GM21447 (cell line): ENCODE data around the gene RABGGTA.
A peak's percentile ranks its signal among the peaks of the same experiment; 100 is the strongest.

Experiments used
- ATAC-seq: cut with Tn5 transposase; IDR thresholded peaks from one replicate; pipeline ENCODE4 v1.9.1; 2021; ENCODE audit not compliant: unreplicated experiment

Gene RABGGTA

GRCh38 chr14:24280797-24281460, 9.5 kb upstream of the RABGGTA start:
- ATAC-seq = no peak

- peak; percentile 69 for ATAC-seq
Measured at GRCh38 chr14:24279301-24280186, 8.1 kb upstream of the RABGGTA start.

GRCh38 chr14:24278424-24278823, 7.0 kb upstream of the RABGGTA start:
- ATAC-seq = no peak

GRCh38 chr14:24277606-24278321, 6.4 kb upstream of the RABGGTA start:
- ATAC-seq = no peak

- ATAC-seq = no peak
Measured at GRCh38 chr14:24277071-24277470, 5.7 kb upstream of the RABGGTA start.

GRCh38 chr14:24274101-24274543, 2.7 kb upstream of the RABGGTA start:
- ATAC-seq = peak; percentile 50

DNA sequence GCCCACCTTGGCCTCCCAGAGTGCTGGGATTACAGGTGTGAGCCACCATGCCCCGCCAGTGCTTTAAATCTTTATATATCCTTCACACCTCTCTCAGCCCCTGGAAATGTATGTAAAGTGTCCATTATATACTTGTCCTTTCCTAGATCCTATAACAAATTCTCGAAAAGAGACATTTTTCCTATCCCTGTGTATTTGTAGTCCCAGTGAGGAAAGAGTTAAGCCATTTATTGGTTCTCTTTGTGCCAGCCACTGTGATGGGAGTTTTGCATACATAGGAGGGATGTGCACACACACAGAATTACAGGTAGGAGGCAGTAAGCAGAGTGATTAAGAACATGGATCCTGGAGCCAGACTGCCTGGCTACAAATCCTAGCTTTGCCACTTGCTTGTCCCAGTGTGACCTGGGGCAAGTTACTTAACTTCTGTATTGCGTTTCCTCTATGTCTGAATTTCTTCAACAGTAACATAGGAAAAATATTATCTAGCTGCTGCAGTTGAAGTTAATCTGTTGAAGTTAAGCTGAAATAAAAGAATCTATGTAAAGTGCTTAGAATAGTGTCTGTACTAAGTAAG, 2.1 kb upstream of the RABGGTA start:
- ATAC-seq = no peak

GRCh38 chr14:24272467-24272866, 1.1 kb upstream of the RABGGTA start:
- ATAC-seq = no peak

DNA sequence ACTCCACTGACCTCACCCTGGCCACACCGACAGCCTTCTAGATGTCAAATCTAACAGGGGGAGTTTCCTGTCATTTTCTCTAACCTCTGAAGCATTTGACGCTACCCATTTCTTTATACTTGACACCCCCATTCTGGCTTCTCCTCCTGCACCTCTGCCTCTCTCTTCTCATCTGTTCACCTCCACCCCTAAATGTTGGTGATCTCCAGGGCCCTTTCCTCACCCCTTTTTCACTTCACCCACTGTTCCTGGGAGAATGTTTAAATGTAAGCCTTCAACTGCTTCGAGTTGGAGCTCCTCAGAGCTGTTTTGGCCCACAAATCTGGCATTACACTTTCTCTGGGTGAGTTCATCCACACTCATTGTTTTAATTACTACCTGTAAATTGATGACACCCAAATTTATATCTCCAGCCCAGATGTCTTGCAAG, 452 bp upstream of the RABGGTA start:
- ATAC-seq = no peak

GRCh38 chr14:24270537-24271133, 762 bp downstream of the RABGGTA start:
- no peak for ATAC-seq

- ATAC-seq = no peak
Measured at GRCh38 chr14:24269910-24270536, 1.4 kb downstream of the RABGGTA start.

GRCh38 chr14:24269368-24269767, 2.0 kb downstream of the RABGGTA start:
- ATAC-seq = no peak

DNA sequence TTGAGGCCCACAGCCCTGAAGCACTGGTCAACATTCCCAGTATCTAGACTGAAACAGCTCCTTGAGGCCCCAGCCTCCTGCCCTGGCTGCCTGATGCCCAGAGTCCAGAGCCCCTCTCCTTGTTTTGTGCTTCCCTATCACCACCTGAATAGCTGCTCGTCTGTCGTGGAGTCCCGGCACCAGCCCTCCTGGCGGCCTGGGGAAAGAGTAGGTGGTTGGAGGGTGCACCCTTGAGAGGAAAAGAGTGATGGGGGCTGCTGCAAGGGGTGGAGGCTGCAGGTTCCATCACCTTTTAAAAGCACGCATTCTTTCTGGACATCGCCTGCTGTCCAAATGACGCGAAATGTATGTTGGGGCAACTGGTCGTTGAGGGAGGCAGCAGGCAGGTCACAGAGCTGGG, 3.2 kb downstream of the RABGGTA start:
- no peak for ATAC-seq

DNA sequence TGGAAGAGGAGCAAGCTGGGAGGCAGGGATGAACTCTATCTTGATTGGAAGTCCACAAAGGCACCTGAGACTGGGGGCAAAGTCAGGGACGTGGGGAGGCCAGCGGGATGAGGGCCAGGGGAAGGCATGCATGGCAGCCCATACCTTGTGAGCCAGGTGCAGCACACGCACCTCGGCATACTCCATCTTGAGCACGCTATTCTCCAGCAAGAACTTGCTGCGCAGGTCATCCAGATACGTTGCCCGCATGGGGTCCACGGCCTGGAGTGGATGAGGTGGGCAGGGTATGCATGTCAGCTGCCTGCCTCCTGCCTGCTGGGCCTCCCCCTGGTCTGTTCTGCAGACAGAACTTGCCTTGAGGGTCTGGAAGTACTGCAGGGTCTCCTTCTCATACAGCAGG, 3.9 kb downstream of the RABGGTA start:
- ATAC-seq = no peak

- no peak for ATAC-seq
Measured at GRCh38 chr14:24266344-24267244, 4.8 kb downstream of the RABGGTA start.

DNA sequence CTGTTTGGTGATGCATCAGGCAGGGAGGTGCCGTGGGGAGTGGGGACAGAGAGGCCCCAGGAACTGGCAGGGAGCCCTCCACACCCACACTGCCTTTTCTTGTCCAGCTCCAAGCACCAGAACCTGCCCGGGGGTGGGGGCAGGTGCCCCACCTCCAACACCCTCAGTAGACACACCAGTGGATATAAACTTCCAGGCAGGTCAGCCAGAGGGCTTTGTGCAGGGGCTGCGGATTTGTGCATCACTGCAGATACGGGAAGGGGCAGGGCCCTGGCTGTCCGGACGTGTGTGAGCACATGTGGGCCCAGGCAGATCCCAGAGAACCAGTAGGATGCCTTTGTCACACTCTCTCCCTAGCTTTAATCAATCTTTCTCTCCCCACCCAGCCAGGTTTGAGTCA, 7.1 kb downstream of the RABGGTA start:
- no peak for ATAC-seq

DNA sequence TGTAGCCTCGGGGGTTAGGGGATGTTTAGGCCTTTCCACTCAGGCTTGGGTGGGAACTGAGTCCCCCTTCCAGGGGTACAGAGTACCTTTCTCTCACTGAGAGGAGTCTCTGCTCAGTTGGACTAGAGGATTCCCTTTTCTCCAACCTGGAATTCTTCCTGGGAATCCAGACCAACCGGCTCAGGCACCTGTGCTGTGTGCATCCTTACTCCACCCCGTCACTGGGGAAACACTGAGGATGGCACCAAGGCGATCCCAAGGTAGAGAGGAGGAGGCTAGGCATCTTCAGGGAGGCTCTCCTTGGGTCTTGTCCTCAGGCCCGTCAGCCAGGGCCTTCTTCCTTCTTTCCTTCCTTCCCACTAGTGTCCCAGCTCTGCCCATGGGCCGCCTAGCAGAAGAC, 7.5 kb downstream of the RABGGTA start:
- no peak for ATAC-seq

- ATAC-seq = no peak
Measured at GRCh38 chr14:24262821-24263733, 8.3 kb downstream of the RABGGTA start, which contains the start of gene TGM1. Gene TGM1 (minus strand): TSS chr14:24263177. CDS start chr14:24262352, 825 bp downstream.
